GM12892 (cell line): ENCODE measurements around the gene COG3.

ENCODE experiments used
- DNase-seq: peaks from one replicate; pipeline ENCODE4 v3.0.0; 2011; ENCODE audit not compliant: insufficient read length
- FAIRE-seq: peaks from 2 replicates; lab custom pipeline; 2011; peaks lifted over from hg19 to GRCh38; lab: Jason Lieb, UNC
- POLR2A ChIP-seq: IDR thresholded peaks from 2 replicates; pipeline ENCODE4 v1.6.1; 2011; ENCODE audit warnings: low read depth, low read length, control low read depth
- POLR2AphosphoS5 ChIP-seq: IDR thresholded peaks from 2 replicates; pipeline ENCODE4 v1.6.1; 2011; ENCODE audit warnings: low read depth, low read length, control low read depth
- TAF1 ChIP-seq: IDR thresholded peaks from 2 replicates; pipeline ENCODE4 v1.6.1; 2011; ENCODE audit warnings: low read depth, mild to moderate bottlenecking, control low read depth, low read length, borderline replicate concordance

The COG3 gene

GRCh38 chr13:45540864-45541263 lies 76.1 kb downstream of the COG3 start:
- DNase-seq = no peak
- FAIRE-seq = no peak
- TF ChIP-seq TAF1 (no peak), POLR2A (no peak), POLR2AphosphoS5 (no peak)

- no peak for DNase-seq
- TF ChIP-seq POLR2AphosphoS5 (no peak), TAF1 (no peak), POLR2A (no peak)
- no peak for FAIRE-seq
These were observed 77.1 kb downstream of the COG3 start for GRCh38 chr13:45541806-45542205.

- FAIRE-seq = no peak
- TF ChIP-seq POLR2A = no peak
- TF ChIP-seq POLR2AphosphoS5 = no peak
- no peak for TF ChIP-seq TAF1
- no peak for DNase-seq
These were observed 77.7 kb downstream of the COG3 start for GRCh38 chr13:45542391-45542790.

- no peak for FAIRE-seq
- DNase-seq = no peak
- TF ChIP-seq POLR2A = no peak
These were observed 78.1 kb downstream of the COG3 start for GRCh38 chr13:45542878-45543277.

GRCh38 chr13:45544520-45544919 lies 79.8 kb downstream of the COG3 start:
- no peak for DNase-seq
- TF ChIP-seq POLR2A = no peak
- no peak for TF ChIP-seq POLR2AphosphoS5
- no peak for TF ChIP-seq TAF1
- no peak for FAIRE-seq

GRCh38 chr13:45545686-45546409 lies 81.1 kb downstream of the COG3 start:
- TF ChIP-seq POLR2A (no peak), TAF1 (no peak), POLR2AphosphoS5 (no peak)
- FAIRE-seq (no peak), DNase-seq (no peak)

- FAIRE-seq = no peak
- no peak for DNase-seq
- TF ChIP-seq POLR2AphosphoS5 (no peak), POLR2A (no peak), TAF1 (no peak)
These were observed 81.6 kb downstream of the COG3 start for GRCh38 chr13:45546410-45546765.

GRCh38 chr13:45548281-45548680 lies 83.5 kb downstream of the COG3 start:
- DNase-seq (no peak), FAIRE-seq (no peak)

GRCh38 chr13:45554604-45555109 lies 89.9 kb downstream of the COG3 start:
- no peak for TF ChIP-seq POLR2AphosphoS5
- no peak for TF ChIP-seq POLR2A
- TF ChIP-seq TAF1 = no peak
- FAIRE-seq = no peak
- no peak for DNase-seq

More at GRCh38 chr13:45548281-45548680, 83.5 kb downstream of the COG3 start:
- TF ChIP-seq POLR2AphosphoS5 = no peak
- no peak for TF ChIP-seq POLR2A
- TF ChIP-seq TAF1 = no peak

GRCh38 chr13:45564133-45564776 lies 99.5 kb downstream of the COG3 start:
- DNase-seq (no peak), FAIRE-seq (no peak)
- TF ChIP-seq POLR2A (no peak), TAF1 (no peak), POLR2AphosphoS5 (no peak)

GRCh38 chr13:45565331-45565730 lies 100.6 kb downstream of the COG3 start:
- DNase-seq (no peak), FAIRE-seq (no peak)
- TF ChIP-seq TAF1 (no peak), POLR2AphosphoS5 (no peak), POLR2A (no peak)

- no peak for DNase-seq
- no peak for TF ChIP-seq TAF1
- TF ChIP-seq POLR2AphosphoS5 = no peak
- no peak for TF ChIP-seq POLR2A
- FAIRE-seq = no peak
These were observed 110.5 kb downstream of the COG3 start for GRCh38 chr13:45575146-45575829.
